Measurements from ENCODE around the gene WFS1.

The WFS1 gene

DNA sequence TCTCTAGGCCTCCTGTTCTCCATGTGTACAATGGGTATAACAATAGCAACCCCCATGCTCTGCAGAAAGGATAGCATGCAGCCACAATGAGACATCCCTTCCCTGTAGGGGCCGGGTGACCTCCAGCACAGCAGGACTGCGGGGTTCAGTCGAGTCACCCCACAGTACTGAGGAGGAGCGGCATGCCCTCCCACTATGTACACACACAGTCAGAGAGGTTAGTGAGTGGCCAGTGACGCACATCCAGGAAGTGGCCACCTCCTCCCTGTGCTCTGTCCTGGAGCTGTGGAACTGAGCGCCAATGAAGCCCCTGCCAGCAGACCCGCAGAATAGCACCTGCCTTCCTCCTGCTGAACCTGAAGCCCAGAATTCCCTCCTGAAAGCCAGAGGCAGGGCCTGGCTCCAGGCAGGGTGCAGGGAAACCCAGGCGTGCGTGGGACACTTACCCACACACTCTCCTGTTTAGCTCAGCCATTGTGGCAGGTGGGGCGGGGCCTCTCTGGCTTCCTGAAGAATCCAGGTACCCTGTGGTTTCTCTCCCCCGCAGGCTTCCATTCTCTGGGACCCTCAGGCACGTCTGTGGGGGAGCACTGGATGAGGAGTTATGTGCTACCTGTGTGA, 50.0 kb downstream of the WFS1 start:
- H3K4me3 ChIP-seq (ENCODE audit: low read depth, low read length): no peak overlapping the region
- POLR2A ChIA-PET: interaction anchor here (0.6 kb wide), 1 partner anchor 236 kb away, joined by 3 read pairs; no protein-coding TSS in a partner anchor
- no peak for DNase-seq (ENCODE audit: low read depth, low spot score)
- CTCF ChIA-PET: interaction anchor here (1.0 to 23.8 kb wide), 3 partner anchors 9 to 60 kb away, joined by 5 to 1359 read pairs (median 20); partner anchors contain the start of gene WFS1
- TF ChIP-seq, protein P1, sequence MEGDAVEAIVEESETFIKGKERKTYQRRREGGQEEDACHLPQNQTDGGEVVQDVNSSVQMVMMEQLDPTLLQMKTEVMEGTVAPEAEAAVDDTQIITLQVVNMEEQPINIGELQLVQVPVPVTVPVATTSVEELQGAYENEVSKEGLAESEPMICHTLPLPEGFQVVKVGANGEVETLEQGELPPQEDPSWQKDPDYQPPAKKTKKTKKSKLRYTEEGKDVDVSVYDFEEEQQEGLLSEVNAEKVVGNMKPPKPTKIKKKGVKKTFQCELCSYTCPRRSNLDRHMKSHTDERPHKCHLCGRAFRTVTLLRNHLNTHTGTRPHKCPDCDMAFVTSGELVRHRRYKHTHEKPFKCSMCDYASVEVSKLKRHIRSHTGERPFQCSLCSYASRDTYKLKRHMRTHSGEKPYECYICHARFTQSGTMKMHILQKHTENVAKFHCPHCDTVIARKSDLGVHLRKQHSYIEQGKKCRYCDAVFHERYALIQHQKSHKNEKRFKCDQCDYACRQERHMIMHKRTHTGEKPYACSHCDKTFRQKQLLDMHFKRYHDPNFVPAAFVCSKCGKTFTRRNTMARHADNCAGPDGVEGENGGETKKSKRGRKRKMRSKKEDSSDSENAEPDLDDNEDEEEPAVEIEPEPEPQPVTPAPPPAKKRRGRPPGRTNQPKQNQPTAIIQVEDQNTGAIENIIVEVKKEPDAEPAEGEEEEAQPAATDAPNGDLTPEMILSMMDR (IDR thresholded peaks at IDR 0.05; ENCODE audit: insufficient read depth, low read length, missing control alignments): no peak

DNA sequence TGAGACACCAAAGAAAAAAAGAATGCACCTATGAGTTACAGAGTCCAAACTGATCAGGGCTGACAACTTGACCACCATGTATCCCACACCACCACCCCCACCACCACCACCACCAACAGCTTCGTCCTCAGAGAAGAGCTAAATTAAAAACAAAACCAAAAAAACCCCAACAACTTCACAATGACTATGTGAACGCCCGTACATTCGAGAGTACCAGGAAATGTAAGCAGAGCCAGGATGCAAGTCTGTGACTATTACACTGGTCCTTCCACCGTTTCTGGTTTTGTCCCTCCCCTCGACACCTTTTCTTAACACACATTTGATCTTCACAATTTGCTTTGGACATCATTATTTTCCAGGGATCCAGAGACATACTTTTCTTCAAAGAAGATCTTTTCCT, 51.0 kb downstream of the WFS1 start:
- ChIA-PET CTCF (interaction anchor here (1.0 to 23.8 kb wide), 3 partner anchors 8 to 61 kb away, joined by 5 to 1359 read pairs (median 20); partner anchors contain the start of gene WFS1), POLR2A (interaction anchor here (0.7 kb wide), 1 partner anchor 34 kb away, joined by 3 read pairs; no protein-coding TSS in a partner anchor)
- TF ChIP-seq, protein P1 (IDR thresholded peaks at IDR 0.05; ENCODE audit: insufficient read depth, low read length, missing control alignments): no peak
- no peak for DNase-seq (ENCODE audit: low read depth, low spot score)
- no peak overlapping the region for H3K4me3 ChIP-seq (ENCODE audit: low read depth, low read length)

DNA sequence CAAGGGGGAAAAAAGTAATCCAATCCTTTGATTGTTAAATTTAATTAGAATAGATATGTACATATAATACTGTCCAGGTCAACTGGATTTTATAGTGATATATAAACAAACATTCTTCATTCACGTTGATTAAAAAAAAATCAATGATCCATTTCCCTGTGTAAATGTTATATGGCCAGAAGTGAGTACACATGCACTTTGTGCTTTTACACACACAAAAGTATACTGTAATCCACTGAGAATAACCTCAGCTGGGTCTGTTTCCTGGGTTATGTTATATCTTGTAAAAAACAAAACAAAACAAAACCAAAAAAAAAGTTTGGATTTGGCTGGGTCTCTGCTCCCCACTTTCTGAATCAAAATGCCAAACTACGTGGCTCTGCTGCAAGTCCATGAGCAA, 51.7 kb downstream of the WFS1 start:
- DNase-seq (ENCODE audit: low read depth, low spot score): no peak
- POLR2A ChIA-PET: no interaction called here
- CTCF ChIA-PET: interaction anchor here (2.4 to 23.8 kb wide), 2 partner anchors 10 to 62 kb away, joined by 20 to 1359 read pairs; partner anchors contain the start of gene WFS1
- TF ChIP-seq, protein P1 (IDR thresholded peaks at IDR 0.05; ENCODE audit: insufficient read depth, low read length, missing control alignments): no peak
- H3K4me3 ChIP-seq (ENCODE audit: low read depth, low read length): no peak overlapping the region

DNA sequence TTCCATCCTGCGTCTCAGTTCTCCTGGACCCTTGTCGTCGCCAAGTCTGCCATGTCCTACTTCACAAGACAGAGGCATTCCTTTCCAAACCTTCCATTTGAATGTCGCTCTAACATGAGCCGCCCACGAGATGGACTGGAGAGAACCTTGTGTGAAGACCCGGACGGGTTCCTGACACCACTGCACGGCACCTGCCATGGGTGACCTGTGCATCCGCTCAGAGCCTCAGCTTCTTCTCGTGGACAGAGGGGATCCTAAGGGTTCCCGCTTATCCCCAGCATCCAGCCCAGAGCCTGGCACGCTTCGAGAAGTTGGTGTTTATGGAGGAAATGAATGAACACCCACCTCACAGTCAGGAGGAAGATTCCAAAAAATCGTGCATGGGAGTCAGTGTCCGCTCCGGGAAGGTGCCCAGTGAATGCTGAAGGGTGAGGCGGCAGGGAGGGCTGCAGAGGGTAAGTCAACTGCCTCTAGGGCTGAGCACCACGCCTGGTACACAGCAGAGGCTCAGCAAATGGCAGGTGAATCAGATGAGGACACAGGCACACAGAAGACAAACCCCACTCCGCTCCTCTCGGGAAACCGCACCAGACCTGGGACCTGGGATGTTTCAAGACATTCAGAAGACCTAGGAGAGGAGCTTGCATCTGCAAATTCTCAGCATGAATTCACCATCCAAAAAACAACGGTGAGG, 52.6 kb downstream of the WFS1 start:
- ChIA-PET POLR2A (no interaction called here), CTCF (interaction anchor here (2.5 to 23.8 kb wide), 2 partner anchors 10 to 62 kb away, joined by 12 to 1359 read pairs; partner anchors contain the start of gene WFS1)
- no peak for DNase-seq (ENCODE audit: low read depth, low spot score)
- TF ChIP-seq, protein P1 (IDR thresholded peaks at IDR 0.05; ENCODE audit: insufficient read depth, low read length, missing control alignments): no peak
- H3K4me3 ChIP-seq (ENCODE audit: low read depth, low read length): no peak overlapping the region

DNA sequence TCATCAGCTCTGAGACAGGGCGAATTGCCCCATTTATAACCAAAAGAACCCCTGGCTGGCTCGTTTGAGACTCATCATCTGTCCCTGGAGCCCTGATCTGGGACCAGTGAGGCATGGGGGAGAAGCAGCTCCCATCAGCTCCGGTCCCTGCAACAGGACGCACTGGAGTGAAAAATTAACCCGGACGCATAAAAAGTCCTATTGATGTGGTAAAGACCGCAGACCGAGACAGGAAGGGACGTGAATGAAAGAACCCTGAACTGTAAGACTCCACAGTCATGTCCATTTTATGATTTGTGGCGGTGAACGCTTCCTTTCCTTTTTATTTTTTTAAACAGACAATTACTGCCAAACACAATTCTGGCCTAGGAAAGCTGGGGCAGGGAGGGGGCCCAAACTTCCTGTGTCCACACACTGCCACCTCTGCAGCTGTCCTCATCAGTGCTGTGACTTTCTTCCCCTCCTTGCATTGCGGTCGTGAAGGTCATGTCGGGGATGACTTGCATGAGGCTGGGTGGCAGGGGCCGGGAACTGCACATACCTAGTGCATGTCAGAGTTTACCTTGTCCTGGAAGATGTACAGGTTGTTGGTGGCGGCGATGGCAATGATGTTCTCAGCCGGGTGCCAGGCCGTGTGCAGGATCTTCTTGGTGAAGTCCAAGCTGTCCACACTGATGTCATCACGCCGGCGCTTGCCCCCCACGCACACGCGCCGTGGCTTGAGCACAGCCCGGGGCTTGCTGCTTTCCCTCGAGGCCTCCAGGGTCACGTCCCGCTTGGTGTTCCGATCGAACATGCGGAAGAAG, 53.3 kb downstream of the WFS1 start:
- POLR2A ChIA-PET: no interaction called here

More for the DNA sequence above, 53.3 kb downstream of the WFS1 start:
- no peak overlapping the region for H3K4me3 ChIP-seq (ENCODE audit: low read depth, low read length)
- no peak for DNase-seq (ENCODE audit: low read depth, low spot score)
- TF ChIP-seq, protein P1 (IDR thresholded peaks at IDR 0.05; ENCODE audit: insufficient read depth, low read length, missing control alignments): no peak
- CTCF ChIA-PET: interaction anchor here (2.5 to 23.8 kb wide), 2 partner anchors 9 to 63 kb away, joined by 12 to 1359 read pairs; partner anchors contain the start of gene WFS1

Data from AG04449 (cell line).